Measurements from ENCODE around the gene SLC35G4.

Gene SLC35G4

DNA sequence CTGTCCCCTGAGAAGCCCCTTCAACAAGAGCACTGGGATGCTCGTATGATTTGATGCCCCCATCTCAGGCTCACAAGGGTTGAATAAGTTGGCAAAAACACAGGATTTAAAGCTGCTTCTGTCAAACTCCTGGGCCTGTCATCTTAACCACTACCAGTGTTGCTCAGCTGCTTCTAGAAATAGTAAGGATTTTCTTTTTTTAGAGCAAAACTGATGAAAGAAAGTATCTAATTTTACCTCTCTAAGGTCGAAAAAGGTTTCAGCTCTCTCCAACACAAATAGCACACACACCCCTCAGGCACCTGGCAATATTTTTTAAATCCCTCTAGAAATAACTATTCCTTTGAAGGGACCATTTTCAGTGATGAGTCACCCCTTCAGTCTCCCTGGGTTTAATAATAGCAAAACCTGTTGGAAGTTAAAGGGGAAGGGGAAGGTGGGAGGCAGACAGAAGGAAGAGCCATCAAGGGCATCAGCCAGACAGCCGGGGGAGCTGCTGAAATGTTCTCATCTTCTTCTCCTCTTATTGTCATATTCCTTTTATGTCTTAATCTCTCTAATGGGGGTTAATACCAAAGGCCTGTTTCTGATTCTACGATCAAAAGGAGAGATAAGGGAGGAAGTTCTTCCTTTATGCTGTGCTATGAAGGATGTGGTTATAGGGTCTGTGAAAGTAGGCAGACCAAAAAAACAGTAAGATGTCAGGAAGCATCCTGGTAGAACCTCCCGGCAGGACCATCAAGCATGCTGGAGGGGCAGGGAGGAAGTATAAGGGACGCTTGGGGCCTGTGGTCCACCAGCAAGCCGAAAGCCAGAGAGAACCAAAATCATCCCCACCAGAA is 31.9 kb upstream of the SLC35G4 start:
- ATAC-seq (ENCODE audit: low read depth): no peak
- H3K27me3 ChIP-seq (ENCODE audit: insufficient read depth, poor library complexity, severe bottlenecking): no peaks in the 10 kb centered on the region
- no peak overlapping the region for H3K4me3 ChIP-seq (ENCODE audit: severe bottlenecking)

GRCh38 chr18:11578799-11579198 is 30.6 kb upstream of the SLC35G4 start:
- Histone ChIP-seq H3K27ac (ENCODE audit: poor library complexity, severe bottlenecking) (no peak overlapping the region), H3K9me3 (ENCODE audit: severe bottlenecking) (no peaks in the 10 kb centered on the region), H3K36me3 (ENCODE audit: low read depth) (no peaks in the 10 kb centered on the region), H3K27me3 (ENCODE audit: insufficient read depth, poor library complexity, severe bottlenecking) (no peaks in the 10 kb centered on the region), H3K4me3 (ENCODE audit: severe bottlenecking) (no peak overlapping the region), H3K4me1 (ENCODE audit: insufficient read depth, poor library complexity, severe bottlenecking) (no peaks in the 10 kb centered on the region)
- TF ChIP-seq, protein P1, sequence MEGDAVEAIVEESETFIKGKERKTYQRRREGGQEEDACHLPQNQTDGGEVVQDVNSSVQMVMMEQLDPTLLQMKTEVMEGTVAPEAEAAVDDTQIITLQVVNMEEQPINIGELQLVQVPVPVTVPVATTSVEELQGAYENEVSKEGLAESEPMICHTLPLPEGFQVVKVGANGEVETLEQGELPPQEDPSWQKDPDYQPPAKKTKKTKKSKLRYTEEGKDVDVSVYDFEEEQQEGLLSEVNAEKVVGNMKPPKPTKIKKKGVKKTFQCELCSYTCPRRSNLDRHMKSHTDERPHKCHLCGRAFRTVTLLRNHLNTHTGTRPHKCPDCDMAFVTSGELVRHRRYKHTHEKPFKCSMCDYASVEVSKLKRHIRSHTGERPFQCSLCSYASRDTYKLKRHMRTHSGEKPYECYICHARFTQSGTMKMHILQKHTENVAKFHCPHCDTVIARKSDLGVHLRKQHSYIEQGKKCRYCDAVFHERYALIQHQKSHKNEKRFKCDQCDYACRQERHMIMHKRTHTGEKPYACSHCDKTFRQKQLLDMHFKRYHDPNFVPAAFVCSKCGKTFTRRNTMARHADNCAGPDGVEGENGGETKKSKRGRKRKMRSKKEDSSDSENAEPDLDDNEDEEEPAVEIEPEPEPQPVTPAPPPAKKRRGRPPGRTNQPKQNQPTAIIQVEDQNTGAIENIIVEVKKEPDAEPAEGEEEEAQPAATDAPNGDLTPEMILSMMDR (IDR thresholded peaks at IDR 0.05; ENCODE audit: poor library complexity, severe bottlenecking): no peak
- DNase-seq (ENCODE audit: low spot score) (no peak), ATAC-seq (ENCODE audit: low read depth) (no peak)

More for the DNA sequence above, 31.9 kb upstream of the SLC35G4 start:
- Histone ChIP-seq H3K9me3 (ENCODE audit: severe bottlenecking) (no peaks in the 10 kb centered on the region), H3K4me1 (ENCODE audit: insufficient read depth, poor library complexity, severe bottlenecking) (no peaks in the 10 kb centered on the region), H3K27ac (ENCODE audit: poor library complexity, severe bottlenecking) (no peak overlapping the region), H3K36me3 (ENCODE audit: low read depth) (no peaks in the 10 kb centered on the region)
- DNase-seq (ENCODE audit: low spot score): no peak
- TF ChIP-seq, protein P1 (IDR thresholded peaks at IDR 0.05; ENCODE audit: poor library complexity, severe bottlenecking): no peak

- H3K27ac ChIP-seq (ENCODE audit: poor library complexity, severe bottlenecking): no peak overlapping the region
- H3K36me3 ChIP-seq (ENCODE audit: low read depth): no peaks in the 10 kb centered on the region
- no peaks in the 10 kb centered on the region for H3K4me1 ChIP-seq (ENCODE audit: insufficient read depth, poor library complexity, severe bottlenecking)
- H3K9me3 ChIP-seq (ENCODE audit: severe bottlenecking): no peaks in the 10 kb centered on the region
- no peak overlapping the region for H3K4me3 ChIP-seq (ENCODE audit: severe bottlenecking)
- no peak for ATAC-seq (ENCODE audit: low read depth)
- TF ChIP-seq, protein P1 (IDR thresholded peaks at IDR 0.05; ENCODE audit: poor library complexity, severe bottlenecking): no peak
- no peak for DNase-seq (ENCODE audit: low spot score)
- H3K27me3 ChIP-seq (ENCODE audit: insufficient read depth, poor library complexity, severe bottlenecking): no peaks in the 10 kb centered on the region
Measured at GRCh38 chr18:11579916-11580315, 29.5 kb upstream of the SLC35G4 start.

- ATAC-seq (ENCODE audit: low read depth): no peak
Measured at GRCh38 chr18:11581286-11581685, 28.1 kb upstream of the SLC35G4 start.

More at GRCh38 chr18:11581286-11581685, 28.1 kb upstream of the SLC35G4 start:
- DNase-seq (ENCODE audit: low spot score): no peak
- Histone ChIP-seq H3K9me3 (ENCODE audit: severe bottlenecking) (no peaks in the 10 kb centered on the region), H3K36me3 (ENCODE audit: low read depth) (no peaks in the 10 kb centered on the region), H3K27me3 (ENCODE audit: insufficient read depth, poor library complexity, severe bottlenecking) (no peaks in the 10 kb centered on the region), H3K4me3 (ENCODE audit: severe bottlenecking) (no peak overlapping the region), H3K27ac (ENCODE audit: poor library complexity, severe bottlenecking) (no peak overlapping the region), H3K4me1 (ENCODE audit: insufficient read depth, poor library complexity, severe bottlenecking) (no peaks in the 10 kb centered on the region)
- TF ChIP-seq, protein P1 (IDR thresholded peaks at IDR 0.05; ENCODE audit: poor library complexity, severe bottlenecking): no peak

Measured in RWPE2 (cell line).